Stimulated activated naive CD4-positive, alpha-beta T cell (primary cell): ENCODE data around the gene STX8.

Source experiments
- DNase-seq, 6 experiments: peaks; one replicate each; lab custom pipeline; 2025; lab: John Stamatoyannopoulos, UW

STX8 gene

GRCh38 chr17:9208381-9209105 lies 367.1 kb downstream of the STX8 start:
- no peak for DNase-seq

GRCh38 chr17:9206741-9207332 lies 368.8 kb downstream of the STX8 start:
- no peak for DNase-seq

- no peak for DNase-seq
Observed at GRCh38 chr17:9206410-9206703, 369.3 kb downstream of the STX8 start.

- DNase-seq = no peak
Observed at GRCh38 chr17:9205520-9206409, 369.9 kb downstream of the STX8 start.

GRCh38 chr17:9204637-9205329 lies 370.8 kb downstream of the STX8 start:
- DNase-seq = no peak

- DNase-seq = no peak
Observed at GRCh38 chr17:9203771-9204425, 371.7 kb downstream of the STX8 start.

- DNase-seq = no peak
Observed at GRCh38 chr17:9202532-9202931, 373.1 kb downstream of the STX8 start.

GRCh38 chr17:9200699-9201359 lies 374.8 kb downstream of the STX8 start:
- DNase-seq = no peak
